Islet of Langerhans (tissue), 1 donor: ENCODE measurements around the gene BRAP.
"Not testable (repeated sequence)": the region's sequence is repeated elsewhere in the genome, so short reads cannot be mapped to it uniquely, and the experiment has no call there.

Experiments
- FAIRE-seq: peaks from one replicate; lab custom pipeline; 2011; peaks lifted over from hg19 to GRCh38; lab: Jason Lieb, UNC

Gene BRAP

GRCh38 chr12:111685811-111686573 is at the start of gene BRAP, which contains the start of gene ACAD10:
BRAP (minus strand) TSS chr12:111685956; CDS start chr12:111685792, 164 bp downstream.
ACAD10 (plus strand) TSS chr12:111686053; CDS start chr12:111692710, 6,657 bp downstream.
- no peak for FAIRE-seq

- FAIRE-seq, result no peak
These were observed 47.7 kb upstream of the BRAP start for GRCh38 chr12:111733340-111733915.

- no peak for FAIRE-seq
These were observed 47.0 kb upstream of the BRAP start for GRCh38 chr12:111732786-111733185.

GRCh38 chr12:111730420-111730819 is 44.7 kb upstream of the BRAP start:
- no peak for FAIRE-seq

GRCh38 chr12:111728795-111729194 is 43.0 kb upstream of the BRAP start:
- FAIRE-seq, result no peak

- not testable (repeated sequence) for FAIRE-seq
These were observed 38.0 kb upstream of the BRAP start for GRCh38 chr12:111723646-111724360.

GRCh38 chr12:111720457-111720856 is 34.7 kb upstream of the BRAP start:
- FAIRE-seq, result no peak

- not testable (repeated sequence) for FAIRE-seq
These were observed 33.6 kb upstream of the BRAP start for GRCh38 chr12:111719316-111719715.

GRCh38 chr12:111715279-111715678 is 29.5 kb upstream of the BRAP start:
- no peak for FAIRE-seq

GRCh38 chr12:111706145-111706544 is 20.4 kb upstream of the BRAP start:
- no peak for FAIRE-seq

GRCh38 chr12:111705672-111706071 is 19.9 kb upstream of the BRAP start:
- FAIRE-seq, result no peak

- no peak for FAIRE-seq
These were observed 14.2 kb upstream of the BRAP start for GRCh38 chr12:111699962-111700361.

GRCh38 chr12:111693818-111694217 is 8.1 kb upstream of the BRAP start:
- no peak for FAIRE-seq

GRCh38 chr12:111692575-111693210 is 6.9 kb upstream of the BRAP start:
- no peak for FAIRE-seq

- FAIRE-seq, result no peak
These were observed 5.5 kb upstream of the BRAP start for GRCh38 chr12:111691262-111691661.

GRCh38 chr12:111687952-111688351 is 2.2 kb upstream of the BRAP start:
- no peak for FAIRE-seq

GRCh38 chr12:111687255-111687654 is 1.5 kb upstream of the BRAP start:
- FAIRE-seq, result no peak

GRCh38 chr12:111686574-111687105 is 884 bp upstream of the BRAP start:
- no peak for FAIRE-seq

- no peak for FAIRE-seq
These were observed 390 bp downstream of the BRAP start for GRCh38 chr12:111685322-111685810.

- not testable (repeated sequence) for FAIRE-seq
These were observed 1.1 kb downstream of the BRAP start for GRCh38 chr12:111684485-111685198.

- FAIRE-seq, result no peak
These were observed 8.6 kb downstream of the BRAP start for GRCh38 chr12:111677186-111677585.

GRCh38 chr12:111673503-111673902 is 12.3 kb downstream of the BRAP start:
- FAIRE-seq, result no peak
